Prostate gland (tissue), 2 donors: ENCODE data around the gene C4orf50.

Experiments used
- CTCF ChIP-seq, 4 experiments: fragments of 200-600 bp in 2 of 4; fragments of 450-650 bp in 2 of 4; sonication (generic) in 2 of 4; IDR thresholded peaks; 1 replicate in 3 of 4; 2 replicates in 1 of 4; pipeline ENCODE4 v1.5.1; 2016 to 2019; ENCODE audit warnings: antibody characterized with exemption in 4 of 4, mild to moderate bottlenecking in 2 of 4, moderate library complexity in 2 of 4
- POLR2A ChIP-seq: fragments of 450-650 bp; IDR thresholded peaks from one replicate; pipeline ENCODE4 v1.6.1; 2016; ENCODE audit warnings: antibody characterized with exemption, mild to moderate bottlenecking

- TF ChIP-seq CTCF (IDR thresholded peaks at IDR 0.05) = no peak
- TF ChIP-seq POLR2A = no peak
Measured at GRCh38 chr4:5858020-5858769, 160.0 kb downstream of the C4orf50 start.
